ENCODE measurements around the gene EVA1B.

Gene EVA1B

GRCh38 chr1:36342426-36343185, 19.2 kb upstream of the EVA1B start:
- Histone ChIP-seq H3K36me3 (replicated peaks in 1 of 2; ENCODE audit: control insufficient read depth in 2 of 2, insufficient read depth in 2 of 2, low read length in 2 of 2) (peaks cover 32 to 66% of the 10 kb centered on the region in 2 donors), H3K9me3 (replicated peaks in 1 of 2; ENCODE audit: control insufficient read depth in 2 of 2, insufficient read depth in 1 of 2, low read depth in 1 of 2, low read length in 2 of 2) (no peaks in the 10 kb centered on the region), H4K91ac (ENCODE audit: low read depth, low read length, poor library complexity) (no peak overlapping the region), H3K4me1 (ENCODE audit: control insufficient read depth in 2 of 2, insufficient read depth in 1 of 2, low read depth in 1 of 2, low read length in 2 of 2) (no peaks in the 10 kb centered on the region), H2BK12ac (ENCODE audit: low read length) (no peak overlapping the region), H3K4me3 (ENCODE audit: low read length in 2 of 2) (no peak overlapping the region), H2AFZ (ENCODE audit: low read length) (no peak overlapping the region), H3K4ac (ENCODE audit: low read length) (no peak overlapping the region), H2BK15ac (ENCODE audit: low read length) (no peak overlapping the region), H4K8ac (ENCODE audit: low read depth, low read length) (no peak overlapping the region), H3K18ac (ENCODE audit: low read length) (peak overlapping the region; percentile 17), H3K79me1 (ENCODE audit: low read depth, low read length) (peaks cover 3% of the 10 kb centered on the region), H3K23ac (ENCODE audit: low read depth, low read length, poor library complexity) (no peak overlapping the region), H3K9ac (ENCODE audit: low read depth, low read length, poor library complexity) (peak overlapping the region; percentile 30), H3K14ac (ENCODE audit: low read length) (no peak overlapping the region), H3K27ac (replicated peaks; ENCODE audit: low read length) (no peak overlapping the region), H2BK5ac (ENCODE audit: low read length) (no peak overlapping the region), H3K27me3 (ENCODE audit: control insufficient read depth in 3 of 3, insufficient read depth in 3 of 3, low read depth in 1 of 3, low read length in 3 of 3) (no peaks in the 10 kb centered on the region), H2BK120ac (ENCODE audit: low read depth, low read length) (no peak overlapping the region), H2AK5ac (ENCODE audit: low read depth, low read length) (peak overlapping the region; percentile 21), H3K4me2 (ENCODE audit: insufficient read depth, low read length, poor library complexity, severe bottlenecking) (no peak overlapping the region)
- no CpG with 5 or more reads among the region's 10 CpGs for WGBS, 2 donors (ENCODE audit: extremely low coverage in 2 of 2, insufficient read length in 2 of 2, insufficient replicate concordance in 1 of 2)
- DNase-seq (ENCODE audit: low spot score): no peak

- no CpG with 5 or more reads among the region's 34 CpGs for WGBS, 2 donors (ENCODE audit: extremely low coverage in 2 of 2, insufficient read length in 2 of 2, insufficient replicate concordance in 1 of 2)
- Histone ChIP-seq H2AK5ac (ENCODE audit: low read depth, low read length) (peak overlapping the region; percentile 21), H3K9me3 (replicated peaks in 1 of 2; ENCODE audit: control insufficient read depth in 2 of 2, insufficient read depth in 1 of 2, low read depth in 1 of 2, low read length in 2 of 2) (no peaks in the 10 kb centered on the region)
Observed at GRCh38 chr1:36341626-36342320, 18.3 kb upstream of the EVA1B start.

GRCh38 chr1:36339615-36340014, 16.2 kb upstream of the EVA1B start:
- Histone ChIP-seq H2BK15ac (ENCODE audit: low read length) (no peak overlapping the region), H3K9me3 (replicated peaks in 1 of 2; ENCODE audit: control insufficient read depth in 2 of 2, insufficient read depth in 1 of 2, low read depth in 1 of 2, low read length in 2 of 2) (no peaks in the 10 kb centered on the region), H3K4ac (ENCODE audit: low read length) (no peak overlapping the region), H3K4me3 (ENCODE audit: low read length in 2 of 2) (no peak overlapping the region), H4K8ac (ENCODE audit: low read depth, low read length) (no peak overlapping the region), H3K27ac (replicated peaks; ENCODE audit: low read length) (no peak overlapping the region), H3K79me1 (ENCODE audit: low read depth, low read length) (peaks cover 3% of the 10 kb centered on the region), H3K4me1 (ENCODE audit: control insufficient read depth in 2 of 2, insufficient read depth in 1 of 2, low read depth in 1 of 2, low read length in 2 of 2) (no peaks in the 10 kb centered on the region), H3K4me2 (ENCODE audit: insufficient read depth, low read length, poor library complexity, severe bottlenecking) (no peak overlapping the region), H2AFZ (ENCODE audit: low read length) (no peak overlapping the region), H3K18ac (ENCODE audit: low read length) (no peak overlapping the region), H2AK5ac (ENCODE audit: low read depth, low read length) (no peak overlapping the region), H2BK120ac (ENCODE audit: low read depth, low read length) (no peak overlapping the region), H4K91ac (ENCODE audit: low read depth, low read length, poor library complexity) (no peak overlapping the region), H3K36me3 (replicated peaks in 1 of 2; ENCODE audit: control insufficient read depth in 2 of 2, insufficient read depth in 2 of 2, low read length in 2 of 2) (peaks cover 17 to 41% of the 10 kb centered on the region in 2 donors), H2BK5ac (ENCODE audit: low read length) (no peak overlapping the region), H3K27me3 (ENCODE audit: control insufficient read depth in 3 of 3, insufficient read depth in 3 of 3, low read depth in 1 of 3, low read length in 3 of 3) (no peaks in the 10 kb centered on the region), H3K23ac (ENCODE audit: low read depth, low read length, poor library complexity) (peak overlapping the region; percentile 44), H2BK12ac (ENCODE audit: low read length) (no peak overlapping the region), H3K14ac (ENCODE audit: low read length) (no peak overlapping the region), H3K9ac (ENCODE audit: low read depth, low read length, poor library complexity) (no peak overlapping the region)
- no peak for DNase-seq (ENCODE audit: low spot score)
- WGBS, 2 donors (ENCODE audit: extremely low coverage in 2 of 2, insufficient read length in 2 of 2, insufficient replicate concordance in 1 of 2): no CpG with 5 or more reads among the region's 9 CpGs

More at GRCh38 chr1:36341626-36342320, 18.3 kb upstream of the EVA1B start:
- Histone ChIP-seq H3K4ac (ENCODE audit: low read length) (no peak overlapping the region), H3K14ac (ENCODE audit: low read length) (no peak overlapping the region), H4K8ac (ENCODE audit: low read depth, low read length) (no peak overlapping the region), H2BK5ac (ENCODE audit: low read length) (peak overlapping the region; percentile 43), H3K27ac (replicated peaks; ENCODE audit: low read length) (no peak overlapping the region), H2BK15ac (ENCODE audit: low read length) (no peak overlapping the region), H3K27me3 (ENCODE audit: control insufficient read depth in 3 of 3, insufficient read depth in 3 of 3, low read depth in 1 of 3, low read length in 3 of 3) (no peaks in the 10 kb centered on the region), H3K18ac (ENCODE audit: low read length) (peak overlapping the region; percentile 17), H3K4me2 (ENCODE audit: insufficient read depth, low read length, poor library complexity, severe bottlenecking) (no peak overlapping the region), H3K23ac (ENCODE audit: low read depth, low read length, poor library complexity) (no peak overlapping the region), H4K91ac (ENCODE audit: low read depth, low read length, poor library complexity) (no peak overlapping the region), H3K79me1 (ENCODE audit: low read depth, low read length) (peaks cover 3% of the 10 kb centered on the region), H2BK12ac (ENCODE audit: low read length) (no peak overlapping the region), H2AFZ (ENCODE audit: low read length) (no peak overlapping the region), H3K36me3 (replicated peaks in 1 of 2; ENCODE audit: control insufficient read depth in 2 of 2, insufficient read depth in 2 of 2, low read length in 2 of 2) (peaks cover 31 to 59% of the 10 kb centered on the region in 2 donors), H3K9ac (ENCODE audit: low read depth, low read length, poor library complexity) (peak overlapping the region; percentile 74), H2BK120ac (ENCODE audit: low read depth, low read length) (no peak overlapping the region), H3K4me1 (ENCODE audit: control insufficient read depth in 2 of 2, insufficient read depth in 1 of 2, low read depth in 1 of 2, low read length in 2 of 2) (no peaks in the 10 kb centered on the region), H3K4me3 (ENCODE audit: low read length in 2 of 2) (no peak overlapping the region)
- no peak for DNase-seq (ENCODE audit: low spot score)

DNA sequence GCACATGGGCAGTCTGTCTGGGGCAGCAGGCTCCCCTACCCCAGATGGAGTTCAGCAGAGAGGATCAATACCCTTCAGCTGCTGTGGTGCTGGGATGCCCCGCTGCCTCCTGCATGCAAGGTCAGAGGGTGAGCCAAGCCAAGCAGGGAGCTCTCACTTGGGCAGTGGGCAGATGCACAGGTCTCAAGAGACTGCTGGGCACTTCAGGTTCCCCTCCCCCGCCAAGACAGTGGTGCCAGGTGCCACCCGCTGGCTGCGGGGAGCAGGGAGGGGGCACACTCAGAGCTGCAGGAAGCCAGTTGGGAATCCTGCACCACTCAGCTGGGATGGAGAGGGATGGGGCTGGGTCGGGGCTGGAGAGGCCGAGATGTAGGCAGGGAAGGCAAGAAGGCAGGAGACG, 15.8 kb upstream of the EVA1B start:
- Histone ChIP-seq H2BK15ac (ENCODE audit: low read length) (no peak overlapping the region), H3K4me3 (ENCODE audit: low read length in 2 of 2) (no peak overlapping the region), H3K4me1 (ENCODE audit: control insufficient read depth in 2 of 2, insufficient read depth in 1 of 2, low read depth in 1 of 2, low read length in 2 of 2) (no peaks in the 10 kb centered on the region), H2BK5ac (ENCODE audit: low read length) (no peak overlapping the region), H3K27ac (replicated peaks; ENCODE audit: low read length) (no peak overlapping the region), H3K23ac (ENCODE audit: low read depth, low read length, poor library complexity) (peak overlapping the region; percentile 44), H2BK120ac (ENCODE audit: low read depth, low read length) (no peak overlapping the region), H3K9me3 (replicated peaks in 1 of 2; ENCODE audit: control insufficient read depth in 2 of 2, insufficient read depth in 1 of 2, low read depth in 1 of 2, low read length in 2 of 2) (no peaks in the 10 kb centered on the region), H3K4me2 (ENCODE audit: insufficient read depth, low read length, poor library complexity, severe bottlenecking) (no peak overlapping the region), H4K8ac (ENCODE audit: low read depth, low read length) (no peak overlapping the region), H2AK5ac (ENCODE audit: low read depth, low read length) (no peak overlapping the region), H4K91ac (ENCODE audit: low read depth, low read length, poor library complexity) (no peak overlapping the region), H2BK12ac (ENCODE audit: low read length) (no peak overlapping the region), H3K36me3 (replicated peaks in 1 of 2; ENCODE audit: control insufficient read depth in 2 of 2, insufficient read depth in 2 of 2, low read length in 2 of 2) (peaks cover 14 to 37% of the 10 kb centered on the region in 2 donors), H3K9ac (ENCODE audit: low read depth, low read length, poor library complexity) (no peak overlapping the region), H3K14ac (ENCODE audit: low read length) (no peak overlapping the region), H3K18ac (ENCODE audit: low read length) (peak overlapping the region; percentile 37), H3K27me3 (ENCODE audit: control insufficient read depth in 3 of 3, insufficient read depth in 3 of 3, low read depth in 1 of 3, low read length in 3 of 3) (no peaks in the 10 kb centered on the region), H3K79me1 (ENCODE audit: low read depth, low read length) (peaks cover 2% of the 10 kb centered on the region), H2AFZ (ENCODE audit: low read length) (no peak overlapping the region), H3K4ac (ENCODE audit: low read length) (no peak overlapping the region)
- no CpG with 5 or more reads among the region's 7 CpGs for WGBS, 2 donors (ENCODE audit: extremely low coverage in 2 of 2, insufficient read length in 2 of 2, insufficient replicate concordance in 1 of 2)
- DNase-seq (ENCODE audit: low spot score): no peak
